ENCODE results near the gene TF.
"Not testable (repeated sequence)": the region's sequence is repeated elsewhere in the genome, so short reads cannot be mapped to it uniquely, and the experiment has no call there.

Gene TF

DNA sequence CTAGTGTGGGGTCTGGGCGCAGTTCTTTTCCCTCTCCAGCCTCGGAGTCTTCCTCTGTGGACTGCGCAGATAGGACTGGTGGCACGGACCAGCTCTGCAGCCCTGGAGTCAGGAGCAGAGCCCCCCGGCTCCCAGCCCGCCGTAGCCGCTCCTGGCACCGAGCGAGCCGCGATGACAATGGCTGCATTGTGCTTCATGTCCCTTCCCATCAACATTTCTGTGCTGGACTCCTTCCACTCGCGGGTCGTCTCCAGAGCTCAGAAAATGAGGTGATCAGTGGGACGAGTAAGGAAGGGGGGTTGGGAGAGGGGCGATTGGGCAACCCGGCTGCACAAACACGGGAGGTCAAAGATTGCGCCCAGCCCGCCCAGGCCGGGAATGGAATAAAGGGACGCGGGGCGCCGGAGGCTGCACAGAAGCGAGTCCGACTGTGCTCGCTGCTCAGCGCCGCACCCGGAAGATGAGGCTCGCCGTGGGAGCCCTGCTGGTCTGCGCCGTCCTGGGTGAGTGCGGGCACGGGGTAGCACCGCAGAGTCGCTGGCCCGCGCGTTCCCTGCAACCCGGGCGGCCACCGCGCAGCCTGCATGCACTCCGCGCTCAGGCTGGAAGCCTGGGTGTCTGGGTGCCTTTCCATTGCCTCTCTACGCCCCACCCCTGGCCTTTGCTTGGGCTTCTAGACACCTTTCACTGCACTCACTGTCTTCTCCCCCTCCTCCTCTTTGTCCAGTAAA lies at the start of gene TF:
TSS of gene TF (plus strand) at position 413 of the 731 bp plus-strand sequence. CDS start at position 461, 48 bp downstream.
- DNase-seq: no peak

DNA sequence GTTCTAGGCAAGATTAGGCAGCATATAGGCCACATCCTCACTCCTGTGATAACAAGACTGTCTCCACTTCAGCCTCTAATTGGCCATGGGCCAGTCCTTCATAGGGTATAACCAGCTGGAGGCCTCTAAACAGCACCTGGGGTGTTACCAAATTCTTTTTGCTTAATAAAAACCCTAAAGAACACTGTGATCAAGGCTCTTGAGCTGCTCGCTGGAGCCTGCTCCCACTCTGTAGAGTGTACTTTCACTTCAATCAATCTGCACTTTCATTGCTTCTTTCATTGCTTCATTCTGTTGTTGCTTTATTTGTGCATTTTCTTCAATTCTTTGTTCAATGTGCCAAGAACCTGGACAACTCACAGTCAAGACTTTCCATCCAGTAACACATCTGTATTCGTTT lies 48.2 kb upstream of the TF start:
- no peak for DNase-seq

DNA sequence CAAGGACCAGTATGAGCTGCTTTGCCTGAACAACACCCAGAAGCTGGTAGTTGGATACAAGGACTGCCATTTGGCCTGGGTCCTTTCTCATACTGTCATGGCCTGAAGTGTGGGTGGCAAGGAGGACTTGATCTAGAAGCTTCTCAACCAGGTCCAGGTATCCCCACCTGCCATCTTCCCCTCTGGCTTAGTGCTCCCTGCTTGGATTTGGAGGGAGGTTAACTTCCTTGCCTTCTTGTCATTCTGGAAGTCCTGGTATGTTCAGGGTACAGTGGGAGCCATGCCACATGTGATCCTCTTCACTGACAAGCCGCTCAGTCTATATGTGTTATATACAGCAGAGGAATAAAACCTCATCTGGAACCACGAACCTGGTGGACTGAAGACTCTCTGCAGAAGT lies 46.7 kb upstream of the TF start:
- DNase-seq: no peak

DNA sequence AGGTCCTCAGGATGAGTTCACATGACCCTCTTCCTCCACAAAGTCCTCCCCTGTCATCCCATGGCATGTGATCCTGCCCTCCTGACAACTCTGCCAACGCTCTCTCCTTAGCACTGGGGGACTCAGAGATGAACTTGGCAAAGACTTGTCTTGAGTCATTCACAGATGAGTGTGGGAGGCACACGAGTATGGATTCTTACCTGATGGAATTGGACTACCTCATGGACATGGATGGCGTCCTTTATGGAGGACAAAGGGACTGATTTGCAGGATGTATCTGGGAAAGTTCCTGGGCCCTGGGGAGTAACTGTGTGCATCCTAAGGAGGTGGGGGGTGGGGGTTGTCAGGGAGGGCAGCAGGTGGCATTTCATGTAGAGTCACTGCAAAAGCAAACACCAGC lies 46.3 kb upstream of the TF start:
- no peak for DNase-seq

DNA sequence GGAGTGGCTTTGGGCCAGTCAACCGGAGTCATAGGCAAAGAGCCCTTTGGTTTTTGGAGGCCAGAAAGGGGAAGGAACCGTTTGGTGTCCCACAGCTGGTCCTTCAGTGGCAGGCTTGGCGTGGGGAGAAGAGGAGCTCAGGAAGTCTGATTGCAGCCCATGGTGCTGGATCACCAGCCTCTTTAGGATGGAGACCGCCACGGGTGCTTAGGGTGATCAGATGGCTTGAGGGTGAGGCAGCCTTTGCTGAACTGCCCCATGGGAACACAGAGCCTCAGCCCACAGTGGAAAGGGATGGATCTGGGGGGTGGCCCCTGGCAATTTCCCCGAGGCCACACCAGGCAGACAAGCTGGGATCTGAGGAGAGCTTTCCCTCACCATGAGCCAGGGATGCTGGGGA lies 45.8 kb upstream of the TF start:
- DNase-seq: no peak

DNA sequence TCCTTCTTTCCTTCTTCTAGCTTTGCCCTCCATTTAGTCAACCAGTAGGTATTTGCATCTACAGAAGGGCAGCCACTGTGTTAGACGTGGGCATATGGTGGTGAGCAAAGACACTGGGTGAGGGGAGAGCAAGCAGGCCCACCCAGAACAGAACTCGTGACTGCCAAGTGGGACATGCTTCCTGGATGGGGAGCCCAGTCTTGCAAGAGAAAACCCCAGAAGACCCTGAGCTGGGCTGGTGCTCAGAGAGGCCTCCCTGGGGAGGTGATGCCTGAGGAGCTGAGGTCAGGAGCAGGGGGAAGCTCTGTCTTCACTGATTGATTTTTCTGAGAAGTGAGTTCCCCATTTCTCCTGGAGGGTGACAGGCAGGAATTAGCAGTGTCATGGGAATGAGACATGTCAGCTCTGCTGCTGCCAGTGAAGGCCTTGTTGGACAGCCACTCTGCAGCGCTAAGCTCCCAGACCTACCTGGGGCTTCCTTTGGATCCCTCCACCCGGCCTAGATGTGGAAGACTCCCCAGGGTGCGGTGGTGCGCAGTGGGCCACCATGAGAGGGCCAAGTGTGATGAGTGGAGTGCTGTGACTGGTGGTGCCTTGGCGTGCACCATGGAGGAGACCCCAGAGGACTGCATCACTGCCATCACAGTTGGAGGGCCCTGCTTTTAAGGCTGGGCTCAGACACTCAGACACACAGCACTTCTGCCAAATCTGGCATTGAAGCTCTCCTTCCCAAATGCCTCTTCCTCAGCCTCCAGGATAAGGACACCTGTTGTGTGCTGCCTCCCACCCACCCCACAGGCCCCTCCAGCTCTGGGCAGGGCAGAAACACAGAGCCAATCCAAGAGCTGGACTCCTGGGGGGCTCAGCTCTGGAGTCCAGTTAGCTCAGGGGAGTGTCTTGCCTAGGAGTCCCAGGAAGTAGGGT lies 44.5 kb upstream of the TF start:
- DNase-seq: no peak

DNA sequence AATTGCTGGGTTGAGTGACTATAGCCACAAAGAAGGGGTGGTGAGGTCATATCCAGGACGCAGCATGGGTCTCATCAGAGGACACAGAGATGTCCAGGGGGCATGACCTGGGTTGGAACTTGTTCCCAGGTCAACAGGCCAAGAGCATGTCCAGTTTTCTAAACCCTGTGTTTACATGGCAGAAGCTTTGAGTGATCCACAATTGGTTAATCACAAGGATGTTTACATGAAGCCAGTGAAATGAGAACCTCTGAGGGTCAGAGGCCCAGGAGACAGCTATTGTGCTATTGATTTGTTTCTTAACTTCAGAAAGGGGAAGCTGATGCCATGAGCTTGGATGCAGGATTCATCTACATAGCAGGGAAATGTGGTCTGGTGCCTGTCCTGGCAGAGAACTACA lies 42.3 kb upstream of the TF start:
- no peak for DNase-seq

DNA sequence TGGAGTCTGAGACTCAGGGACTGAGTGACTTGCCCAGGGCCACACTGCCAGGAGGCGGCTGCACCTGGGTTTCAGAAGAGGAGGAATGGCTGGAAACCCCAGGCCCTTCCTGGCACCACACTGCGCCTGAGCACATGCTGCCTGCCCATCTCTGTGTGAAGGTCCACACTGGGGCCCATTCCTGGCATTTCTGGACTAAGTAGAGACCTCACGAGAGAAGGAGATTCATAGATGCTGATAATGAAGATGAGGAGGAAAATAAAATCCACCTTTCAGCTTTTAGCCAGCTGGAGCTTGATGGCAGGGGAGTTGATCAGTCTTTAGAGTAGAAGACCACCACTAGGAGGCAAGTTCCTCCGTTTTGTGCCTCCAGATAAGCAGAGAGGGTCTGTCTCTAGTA lies 40.2 kb upstream of the TF start:
- no peak for DNase-seq

DNA sequence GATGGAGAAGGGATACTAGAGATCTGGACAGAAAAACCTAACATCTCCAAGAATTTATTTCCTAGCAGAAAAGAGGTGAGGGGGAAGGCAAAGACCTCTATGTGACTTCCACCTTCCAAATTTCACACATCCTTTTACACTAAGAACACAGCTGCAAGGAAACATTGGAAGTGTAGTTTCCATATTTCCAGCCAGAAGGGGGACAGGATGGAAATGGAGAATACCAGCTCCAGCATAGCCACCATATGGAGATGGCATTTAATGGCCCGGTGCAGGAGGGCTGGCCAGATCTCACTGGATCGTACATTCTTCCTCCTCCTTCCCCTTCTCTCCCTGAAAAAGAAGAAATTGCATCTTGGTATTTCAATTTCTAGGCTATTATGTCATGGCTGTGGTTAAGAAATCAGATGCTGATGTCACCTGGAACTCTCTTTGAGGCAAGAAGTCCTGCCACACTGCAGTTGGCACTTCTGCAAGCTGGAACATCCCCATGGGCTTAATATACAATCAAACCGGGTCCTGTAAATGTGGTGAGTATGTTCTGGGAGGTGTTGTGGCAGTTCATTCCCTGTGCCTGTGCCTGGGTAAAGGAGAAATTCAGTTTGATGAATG lies 36.9 kb upstream of the TF start:
- DNase-seq: no peak

DNA sequence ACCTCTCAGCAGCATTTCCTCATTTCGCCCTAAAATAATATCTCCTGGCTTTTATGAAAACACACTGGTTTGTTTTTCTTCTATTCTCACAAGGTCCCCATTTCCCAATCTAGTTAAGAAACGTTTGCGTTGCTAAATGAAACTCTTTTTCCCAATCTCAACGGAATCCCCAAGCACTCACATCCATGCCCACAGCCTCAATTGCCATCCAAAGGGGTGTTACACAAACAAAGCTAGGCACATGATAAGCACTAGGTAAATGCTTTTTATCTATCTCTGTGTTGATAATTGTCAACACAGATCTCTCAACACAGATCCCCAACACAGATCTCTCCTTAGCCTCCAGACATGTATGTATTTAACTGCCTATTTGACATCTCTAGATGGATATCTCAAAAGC lies 35.2 kb upstream of the TF start:
- no peak for DNase-seq

DNA sequence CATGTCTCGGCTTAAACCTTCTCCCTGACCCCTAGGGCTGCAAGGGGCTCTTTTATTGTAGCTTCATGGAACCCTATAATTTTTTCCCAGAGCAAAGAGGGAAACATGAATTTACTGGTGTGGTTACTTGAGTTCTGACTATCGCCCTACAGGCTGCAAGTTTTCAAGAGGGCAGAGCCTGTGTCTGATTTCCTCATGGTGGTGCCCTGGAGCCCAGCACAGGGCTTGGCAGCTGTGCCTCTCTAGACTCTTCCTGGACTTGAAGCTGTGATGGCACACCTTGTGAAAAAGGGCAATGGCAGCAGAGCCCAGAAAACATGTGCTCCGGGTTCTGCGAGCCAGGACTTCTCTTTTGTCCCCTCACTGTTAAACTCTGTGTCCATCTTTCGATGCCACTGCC lies 34.2 kb upstream of the TF start:
- no peak for DNase-seq

DNA sequence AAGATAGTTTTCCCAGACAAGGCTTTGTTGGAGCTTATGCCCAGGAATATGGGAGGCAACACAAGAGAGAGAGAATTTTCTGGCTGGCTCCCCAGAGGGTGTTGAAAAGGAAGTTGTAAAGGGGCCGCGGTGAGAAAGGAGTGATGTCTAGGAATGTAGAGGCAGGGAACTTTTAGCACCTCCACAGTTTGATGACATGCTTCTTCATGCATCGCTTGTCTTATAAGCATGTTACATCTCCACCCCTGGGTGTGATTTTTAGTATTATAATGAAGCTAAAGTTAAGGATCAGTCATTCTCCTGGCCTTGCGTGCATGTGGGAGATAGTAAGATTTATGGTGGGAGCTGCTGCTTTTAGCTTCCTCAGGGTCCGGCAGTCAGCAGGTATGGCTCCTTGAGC lies 32.8 kb upstream of the TF start:
- DNase-seq: no peak

DNA sequence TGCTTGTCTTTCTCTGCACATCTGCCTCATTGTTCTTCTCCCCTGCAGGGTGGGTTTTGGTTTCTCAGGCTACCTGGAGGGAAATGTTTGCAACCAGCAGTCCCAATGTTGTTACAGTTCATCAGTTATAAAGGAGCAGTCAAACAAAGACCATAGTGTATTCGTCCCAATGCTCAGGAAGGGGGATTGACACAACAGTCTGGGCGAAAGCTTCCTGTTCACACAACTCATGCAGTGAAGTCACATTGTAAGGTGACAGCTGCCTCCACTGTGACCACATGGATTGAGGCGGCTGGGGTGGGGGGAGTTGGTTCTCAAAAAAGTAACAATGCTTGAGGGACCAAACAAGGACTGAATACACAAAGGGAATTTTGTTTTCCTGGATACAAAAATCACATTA lies 28.8 kb upstream of the TF start:
- DNase-seq: no peak

DNA sequence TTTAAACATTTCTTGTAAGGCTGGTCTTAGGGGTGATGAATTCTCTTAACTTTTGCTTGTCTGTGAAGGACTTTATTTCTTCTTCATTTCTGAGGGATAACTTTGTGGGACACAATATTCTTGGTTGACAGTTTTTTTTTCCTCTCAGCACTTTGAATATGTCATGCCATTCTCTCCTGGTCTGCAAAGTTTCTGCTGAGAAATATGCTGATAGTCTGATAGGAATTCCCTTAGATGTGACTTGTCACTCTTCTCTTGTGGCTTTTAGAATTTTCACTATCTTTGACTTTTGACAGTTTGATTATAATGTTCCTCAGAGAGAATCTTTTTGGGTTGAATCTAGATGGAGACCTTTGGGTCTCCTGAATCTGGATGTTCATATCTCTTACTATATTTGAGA lies 23.3 kb upstream of the TF start:
- DNase-seq: no peak

DNA sequence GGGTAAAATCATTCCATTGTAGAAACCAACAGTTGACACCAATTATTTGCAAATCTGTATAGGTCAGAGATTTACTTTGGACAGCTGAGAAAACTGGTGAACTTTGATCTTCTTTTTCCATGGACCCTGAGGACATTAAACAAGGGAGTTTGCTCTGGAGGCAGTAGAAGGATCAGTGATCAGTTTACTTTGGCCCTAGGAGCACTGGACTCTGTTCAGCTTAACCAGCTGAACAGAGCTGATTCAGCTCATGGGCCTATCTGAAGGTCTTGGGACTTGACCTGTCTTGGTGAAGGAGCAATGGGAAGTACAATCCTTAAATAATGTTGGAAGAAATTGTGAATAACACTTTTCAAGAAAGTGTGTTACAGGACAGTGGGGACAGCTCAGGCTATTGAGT lies 15.2 kb upstream of the TF start:
- DNase-seq: no peak

DNA sequence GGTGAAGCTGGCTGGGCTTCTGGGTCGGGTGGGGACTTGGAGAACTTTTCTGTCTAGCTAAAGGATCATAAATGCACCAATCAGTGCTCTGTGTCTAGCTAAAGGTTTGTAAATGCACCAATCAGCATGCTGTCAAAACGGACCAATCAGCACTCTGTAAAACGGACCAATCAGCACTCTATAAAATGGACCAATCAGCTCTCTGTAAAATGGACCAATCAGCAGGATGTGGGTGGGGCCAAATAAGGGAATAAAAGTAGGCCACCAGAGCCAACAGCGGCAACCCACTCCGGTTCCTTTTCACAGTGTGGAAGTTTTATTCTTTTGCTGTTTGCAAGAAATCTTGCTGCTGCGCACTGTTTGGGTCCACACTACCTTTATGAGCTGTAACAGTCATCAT lies 14.0 kb upstream of the TF start:
- not testable (repeated sequence) for DNase-seq

DNA sequence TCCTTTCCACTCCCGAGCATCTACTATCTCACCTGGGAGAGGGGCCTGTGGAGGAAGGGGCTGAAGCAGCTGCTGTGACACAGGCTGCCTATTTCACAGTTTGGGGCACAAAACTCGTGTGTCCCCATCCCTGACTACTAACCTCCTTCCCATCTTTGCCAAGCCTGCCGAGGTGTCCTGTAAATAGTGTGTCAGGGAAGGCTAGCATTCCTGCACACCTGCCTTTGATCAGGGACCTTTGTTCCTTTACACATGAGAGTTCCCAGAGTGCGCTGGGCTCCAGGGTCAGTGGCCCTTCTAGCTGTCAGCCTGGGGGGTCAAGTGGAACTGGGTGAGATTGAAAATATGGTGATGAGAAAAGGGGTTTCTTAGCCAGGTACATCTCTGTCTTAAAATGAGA lies 13.0 kb upstream of the TF start:
- DNase-seq: no peak

DNA sequence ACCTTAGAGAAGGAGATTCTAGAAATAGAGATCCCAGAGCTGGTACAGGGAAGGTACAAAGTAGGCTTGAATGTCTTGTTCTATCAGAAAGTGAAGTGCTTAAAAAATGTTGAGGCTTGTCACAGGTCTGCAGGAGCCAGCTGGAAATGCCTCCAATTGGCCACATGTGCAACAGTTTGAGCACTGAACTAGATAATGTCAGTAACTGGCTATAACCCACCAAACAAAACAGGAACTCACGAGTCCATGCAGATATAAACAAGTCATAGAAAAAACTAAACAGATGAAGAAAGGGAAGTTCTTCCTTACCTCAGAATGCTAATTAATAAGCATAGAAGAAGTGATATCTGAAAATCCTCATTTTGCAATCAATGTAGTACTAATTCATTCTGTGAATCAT lies 11.9 kb upstream of the TF start:
- DNase-seq: no peak

DNA sequence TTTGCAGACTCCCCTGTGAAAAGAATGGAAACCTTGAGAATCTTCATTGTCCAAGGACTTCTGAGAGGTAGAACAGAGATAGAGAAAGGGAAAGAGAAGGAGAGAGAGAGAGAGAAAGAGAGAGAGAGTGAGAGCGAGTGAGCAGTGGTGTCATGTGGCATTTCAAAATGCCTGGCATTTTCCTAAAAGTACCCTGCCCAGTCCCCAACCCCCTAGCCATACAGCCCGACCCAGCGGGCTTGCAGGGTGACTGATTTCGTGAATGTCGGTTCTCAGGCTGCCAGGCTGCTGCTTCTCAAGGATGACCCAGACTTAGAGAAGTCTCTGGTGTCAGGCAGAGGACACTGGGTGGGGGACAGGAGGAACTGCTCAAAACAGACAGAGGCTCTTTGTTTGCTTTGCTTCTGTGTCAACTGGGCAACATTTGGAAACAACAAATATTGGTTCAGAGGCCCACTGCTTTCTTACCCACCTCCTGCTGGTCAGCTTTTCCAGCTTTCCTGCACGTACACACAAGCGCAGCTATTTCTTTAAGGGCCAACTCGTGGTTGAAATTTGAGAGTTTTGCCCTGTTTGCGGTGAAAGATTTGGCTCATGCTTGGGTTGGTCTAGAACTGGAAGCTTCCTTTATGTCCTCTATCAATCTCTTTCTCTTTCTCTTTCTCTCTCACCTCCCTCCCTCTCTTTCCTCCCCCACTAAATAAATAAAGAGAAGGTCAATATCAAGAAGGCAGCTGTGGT lies 3.7 kb upstream of the TF start:
- DNase-seq: no peak

DNA sequence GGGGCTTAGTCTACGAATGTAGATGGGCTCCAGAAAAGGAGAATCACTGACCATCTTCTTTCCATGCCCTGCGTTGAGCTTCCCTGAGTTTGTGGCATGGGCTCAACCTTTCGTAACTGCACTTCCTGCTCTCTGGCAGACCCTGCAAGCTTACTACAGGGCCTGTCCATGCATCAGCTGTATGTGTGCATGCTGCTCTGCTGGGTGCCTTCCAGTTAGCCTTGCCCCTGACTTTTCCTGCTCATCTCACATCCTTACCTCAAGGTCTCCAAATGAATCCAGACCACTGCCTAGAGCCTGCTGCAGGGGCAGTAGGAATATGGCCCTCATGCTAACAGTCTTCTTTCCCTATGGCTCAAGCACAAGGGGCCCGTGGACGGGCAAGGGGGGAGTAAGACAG lies 2.0 kb upstream of the TF start:
- DNase-seq: no peak

DNA sequence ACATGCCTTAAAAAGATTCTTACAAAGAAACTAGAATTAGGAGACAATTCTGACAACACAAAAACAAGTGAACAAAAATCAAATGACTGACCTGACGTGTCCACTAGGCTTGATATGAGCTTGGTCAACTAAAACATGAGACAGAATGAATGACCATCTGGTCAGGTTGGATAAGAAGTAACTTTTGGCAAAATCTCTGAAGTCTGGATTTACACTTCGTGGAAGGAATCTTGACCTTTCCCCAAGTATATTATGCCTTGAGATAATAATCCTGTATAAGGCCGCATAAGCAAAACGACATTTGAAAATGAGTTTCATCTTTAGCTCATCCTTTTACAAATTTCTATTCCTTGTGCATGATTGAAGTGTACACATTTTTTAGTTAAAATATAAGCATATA lies 1.1 kb upstream of the TF start:
- no peak for DNase-seq

DNA sequence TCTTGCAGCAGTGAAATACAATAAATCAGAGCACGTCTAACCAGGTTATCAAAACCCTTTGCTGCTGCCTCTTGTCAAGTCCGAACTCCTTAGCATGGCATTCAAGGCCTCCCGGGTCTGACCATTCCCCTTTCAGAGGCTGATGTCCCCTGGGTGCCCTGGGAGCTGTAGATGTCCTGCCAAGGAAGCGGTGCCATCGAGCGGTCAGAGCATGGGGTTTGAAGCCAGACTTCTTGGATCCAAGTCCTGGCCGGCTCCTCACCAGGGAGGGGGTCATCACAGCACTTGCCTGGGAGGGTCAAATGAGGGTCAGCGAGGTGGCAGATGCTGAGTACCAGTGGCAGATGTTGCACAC lies 496 bp downstream of the TF start:
- DNase-seq: no peak

DNA sequence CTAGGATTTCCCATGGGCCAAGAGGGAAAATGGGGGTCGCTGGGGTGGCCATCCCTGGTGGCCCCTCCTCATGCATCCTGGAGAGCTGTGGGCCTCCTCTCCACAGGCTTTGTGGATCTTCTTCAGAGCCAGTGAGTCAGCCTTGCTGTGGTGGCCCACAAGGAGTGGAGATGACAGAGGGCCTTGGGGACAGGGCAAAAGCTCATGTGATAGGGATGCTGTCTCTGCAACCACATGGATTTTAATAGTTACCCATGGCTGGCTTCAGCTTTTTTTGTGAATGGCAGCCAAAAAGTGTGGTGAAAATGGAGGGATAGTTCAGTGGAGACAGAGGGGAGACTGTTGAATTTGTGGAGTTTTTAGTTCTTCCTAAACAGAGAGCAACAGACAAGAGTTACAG lies 1.2 kb downstream of the TF start:
- DNase-seq: no peak
